ENCODE results near the gene RASA3. TPM values are rescaled to one million over a fixed set of nuclear protein-coding genes. Genes with fewer than 3 reads are reported as not detected.

The RASA3 gene
- total RNA-seq, 1 donor from 2014 or later = 9.3 TPM

GRCh38 chr13:113969973-113970611 lies 162.3 kb downstream of the RASA3 start:
- no peak for DNase-seq (ENCODE audit: extremely low spot score, unreplicated experiment)
- H3K27ac Mint-ChIP-seq = no peak overlapping the region
- no peak overlapping the region for H3K4me3 Mint-ChIP-seq

DNA sequence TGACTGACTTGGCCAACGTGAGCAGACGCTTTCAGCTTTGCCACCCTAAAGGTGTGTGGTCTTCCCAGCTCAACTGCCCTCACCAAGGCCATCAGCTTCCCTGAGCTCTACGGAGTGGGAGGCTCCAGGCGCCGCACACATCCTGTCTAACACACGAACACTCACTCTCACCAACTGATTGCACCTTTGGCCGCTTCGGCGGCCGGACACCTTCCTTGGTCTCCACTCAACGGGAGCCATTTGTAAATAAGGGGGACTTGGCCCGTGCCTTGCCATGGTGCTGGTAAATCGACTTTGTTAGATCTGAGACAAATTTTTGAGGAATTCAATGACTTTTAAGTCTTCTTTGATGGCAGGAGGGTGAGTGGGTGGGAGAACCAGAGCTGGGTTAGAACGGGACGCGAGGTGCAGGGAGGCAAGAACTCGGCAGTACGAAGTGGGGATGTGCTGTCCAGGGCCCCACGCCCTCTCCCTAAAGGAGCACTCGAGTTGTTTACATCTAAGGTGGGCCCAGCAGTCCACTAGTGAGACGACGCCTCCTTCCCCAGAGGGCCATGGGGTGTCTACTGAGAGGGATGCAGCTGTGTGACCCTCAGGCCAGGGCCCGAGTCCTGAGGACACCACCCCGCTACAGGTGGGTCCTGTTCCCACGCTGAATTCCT lies 163.0 kb downstream of the RASA3 start:
- DNase-seq (ENCODE audit: extremely low spot score, unreplicated experiment) = no peak
- TF ChIP-seq, protein P1, sequence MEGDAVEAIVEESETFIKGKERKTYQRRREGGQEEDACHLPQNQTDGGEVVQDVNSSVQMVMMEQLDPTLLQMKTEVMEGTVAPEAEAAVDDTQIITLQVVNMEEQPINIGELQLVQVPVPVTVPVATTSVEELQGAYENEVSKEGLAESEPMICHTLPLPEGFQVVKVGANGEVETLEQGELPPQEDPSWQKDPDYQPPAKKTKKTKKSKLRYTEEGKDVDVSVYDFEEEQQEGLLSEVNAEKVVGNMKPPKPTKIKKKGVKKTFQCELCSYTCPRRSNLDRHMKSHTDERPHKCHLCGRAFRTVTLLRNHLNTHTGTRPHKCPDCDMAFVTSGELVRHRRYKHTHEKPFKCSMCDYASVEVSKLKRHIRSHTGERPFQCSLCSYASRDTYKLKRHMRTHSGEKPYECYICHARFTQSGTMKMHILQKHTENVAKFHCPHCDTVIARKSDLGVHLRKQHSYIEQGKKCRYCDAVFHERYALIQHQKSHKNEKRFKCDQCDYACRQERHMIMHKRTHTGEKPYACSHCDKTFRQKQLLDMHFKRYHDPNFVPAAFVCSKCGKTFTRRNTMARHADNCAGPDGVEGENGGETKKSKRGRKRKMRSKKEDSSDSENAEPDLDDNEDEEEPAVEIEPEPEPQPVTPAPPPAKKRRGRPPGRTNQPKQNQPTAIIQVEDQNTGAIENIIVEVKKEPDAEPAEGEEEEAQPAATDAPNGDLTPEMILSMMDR (conservative IDR thresholded peaks at IDR 0.05) = no peak
- Mint-ChIP-seq H3K4me1 (ENCODE audit: unreplicated experiment) (no peaks in the 10 kb centered on the region), H3K4me3 (no peak overlapping the region), H3K27ac (no peak overlapping the region), H3K27me3 (no peaks in the 10 kb centered on the region), H3K9me3 (no peaks in the 10 kb centered on the region), H3K36me3 (no peaks in the 10 kb centered on the region)

More at GRCh38 chr13:113969973-113970611, 162.3 kb downstream of the RASA3 start:
- no peaks in the 10 kb centered on the region for H3K27me3 Mint-ChIP-seq
- H3K9me3 Mint-ChIP-seq = no peaks in the 10 kb centered on the region
- no peaks in the 10 kb centered on the region for H3K36me3 Mint-ChIP-seq
- H3K4me1 Mint-ChIP-seq (ENCODE audit: unreplicated experiment) = no peaks in the 10 kb centered on the region
- TF ChIP-seq, protein P1 (conservative IDR thresholded peaks at IDR 0.05) = no peak

DNA sequence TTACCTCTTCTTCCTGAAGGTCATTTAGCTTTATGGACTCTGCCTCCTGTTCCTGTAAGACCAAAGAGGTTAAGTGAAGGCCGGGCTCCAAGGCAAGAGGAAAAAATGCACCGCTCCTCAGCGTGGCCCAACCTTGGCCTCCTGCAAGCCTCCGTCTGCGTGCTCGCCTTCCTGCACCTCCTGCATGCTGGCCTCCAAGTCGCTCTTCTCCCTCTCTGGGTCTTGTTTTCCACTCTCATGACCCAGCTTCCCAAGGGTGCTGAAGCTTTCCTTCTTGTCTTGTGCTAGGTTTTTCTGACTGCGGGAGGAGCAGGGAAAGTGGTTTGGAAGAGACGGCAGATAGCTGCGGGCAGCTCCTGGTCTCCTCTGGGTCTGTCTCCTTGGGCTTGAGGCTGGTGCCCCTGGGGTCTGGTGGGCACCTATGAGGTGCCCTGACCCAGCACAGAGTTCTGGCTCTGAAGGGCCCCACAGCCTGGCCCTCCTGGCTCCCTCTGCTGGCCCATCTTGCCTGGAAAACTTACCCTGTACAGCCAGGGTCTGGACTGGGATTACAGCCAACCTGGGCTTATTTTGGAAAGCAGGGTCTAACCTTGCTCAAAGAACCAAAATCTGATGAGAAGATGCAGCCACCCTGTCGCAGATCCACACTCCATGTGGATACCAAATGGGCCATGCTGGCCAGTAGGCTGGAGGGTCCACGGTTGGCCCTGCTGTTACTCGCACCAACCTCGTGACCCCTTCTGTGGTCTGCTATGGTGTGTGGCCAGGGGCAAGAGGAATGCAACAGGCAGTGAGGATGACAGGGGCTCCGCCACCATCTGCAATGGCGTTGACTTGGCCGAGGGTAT lies 163.7 kb downstream of the RASA3 start:
- no peak overlapping the region for H3K27ac Mint-ChIP-seq
- TF ChIP-seq, protein P1 (conservative IDR thresholded peaks at IDR 0.05) = no peak
- no peaks in the 10 kb centered on the region for H3K9me3 Mint-ChIP-seq
- DNase-seq (ENCODE audit: extremely low spot score, unreplicated experiment) = no peak
- no peak overlapping the region for H3K4me3 Mint-ChIP-seq
- H3K27me3 Mint-ChIP-seq = no peaks in the 10 kb centered on the region
- H3K36me3 Mint-ChIP-seq = no peaks in the 10 kb centered on the region
- no peaks in the 10 kb centered on the region for H3K4me1 Mint-ChIP-seq (ENCODE audit: unreplicated experiment)

DNA sequence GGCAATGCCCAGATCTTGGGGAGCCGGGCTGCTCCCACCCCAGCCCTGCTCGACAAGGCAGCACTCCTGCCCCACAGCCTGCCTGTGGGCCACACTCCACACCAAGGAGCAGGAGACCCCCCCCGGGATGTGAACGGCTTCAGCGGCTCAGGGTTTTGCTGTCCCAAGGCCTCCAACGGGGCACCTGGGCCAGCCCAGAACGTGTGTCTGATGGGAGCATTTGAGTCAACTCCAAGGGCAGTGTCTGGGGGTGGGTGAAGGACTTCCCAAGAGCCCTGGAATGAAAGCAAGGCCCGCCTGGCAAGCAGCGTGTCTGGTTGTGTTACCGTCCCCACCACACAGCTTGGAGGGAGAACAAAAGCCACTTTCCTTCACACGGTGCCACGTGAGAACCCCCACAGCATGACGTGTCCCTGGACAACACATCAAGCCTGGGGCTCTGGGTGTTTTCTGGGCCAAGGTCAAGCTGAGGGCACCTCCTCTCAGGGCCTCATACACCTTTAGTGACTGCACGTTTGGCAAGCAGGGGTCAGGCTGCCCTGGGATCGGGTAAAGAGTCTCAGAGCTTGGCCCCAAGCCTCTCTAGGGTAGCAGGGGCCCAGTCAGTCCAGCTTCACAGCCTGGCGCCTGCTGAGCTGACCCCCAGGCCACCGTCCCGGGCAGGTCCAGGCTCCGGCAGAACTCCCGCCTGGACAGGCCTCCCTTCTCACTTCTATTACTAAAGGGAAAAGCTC lies 164.5 kb downstream of the RASA3 start:
- TF ChIP-seq, protein P1 (conservative IDR thresholded peaks at IDR 0.05) = no peak
- Mint-ChIP-seq H3K27ac (no peak overlapping the region), H3K27me3 (no peaks in the 10 kb centered on the region), H3K4me1 (ENCODE audit: unreplicated experiment) (no peaks in the 10 kb centered on the region), H3K36me3 (no peaks in the 10 kb centered on the region), H3K4me3 (no peak overlapping the region), H3K9me3 (no peaks in the 10 kb centered on the region)
- DNase-seq (ENCODE audit: extremely low spot score, unreplicated experiment) = no peak

GRCh38 chr13:113967206-113967720 lies 165.2 kb downstream of the RASA3 start:
- Mint-ChIP-seq H3K36me3 (no peaks in the 10 kb centered on the region), H3K27ac (no peak overlapping the region), H3K4me3 (no peak overlapping the region), H3K27me3 (no peaks in the 10 kb centered on the region), H3K9me3 (no peaks in the 10 kb centered on the region), H3K4me1 (ENCODE audit: unreplicated experiment) (no peaks in the 10 kb centered on the region)
- TF ChIP-seq, protein P1 (conservative IDR thresholded peaks at IDR 0.05) = no peak
- no peak for DNase-seq (ENCODE audit: extremely low spot score, unreplicated experiment)
